OCI-LY3 (cell line): ENCODE measurements around the gene RSRP1.
"Not testable (repeated sequence)": the region's sequence is repeated elsewhere in the genome, so short reads cannot be mapped to it uniquely, and the experiment has no call there.

ENCODE experiments used
- EZH2phosphoT487 ChIP-seq: fragments of 200-600 bp; shearing (Covaris generic); IDR thresholded peaks from 2 replicates; pipeline ENCODE4 v1.6.1; 2018; ENCODE audit warnings: antibody characterized with exemption, mixed run types, low read depth
- TF ChIP-seq, protein P1 (sequence below): fragments of 200-600, 300-600 bp; sonication (generic); IDR thresholded peaks from 2 replicates; pipeline ENCODE4 v1.5.1; 2014; ENCODE audit warnings: antibody characterized with exemption, low read length, low read depth

GRCh38 chr1:25290043-25290442 is 42.8 kb upstream of the RSRP1 start:
- TF ChIP-seq, protein P1, sequence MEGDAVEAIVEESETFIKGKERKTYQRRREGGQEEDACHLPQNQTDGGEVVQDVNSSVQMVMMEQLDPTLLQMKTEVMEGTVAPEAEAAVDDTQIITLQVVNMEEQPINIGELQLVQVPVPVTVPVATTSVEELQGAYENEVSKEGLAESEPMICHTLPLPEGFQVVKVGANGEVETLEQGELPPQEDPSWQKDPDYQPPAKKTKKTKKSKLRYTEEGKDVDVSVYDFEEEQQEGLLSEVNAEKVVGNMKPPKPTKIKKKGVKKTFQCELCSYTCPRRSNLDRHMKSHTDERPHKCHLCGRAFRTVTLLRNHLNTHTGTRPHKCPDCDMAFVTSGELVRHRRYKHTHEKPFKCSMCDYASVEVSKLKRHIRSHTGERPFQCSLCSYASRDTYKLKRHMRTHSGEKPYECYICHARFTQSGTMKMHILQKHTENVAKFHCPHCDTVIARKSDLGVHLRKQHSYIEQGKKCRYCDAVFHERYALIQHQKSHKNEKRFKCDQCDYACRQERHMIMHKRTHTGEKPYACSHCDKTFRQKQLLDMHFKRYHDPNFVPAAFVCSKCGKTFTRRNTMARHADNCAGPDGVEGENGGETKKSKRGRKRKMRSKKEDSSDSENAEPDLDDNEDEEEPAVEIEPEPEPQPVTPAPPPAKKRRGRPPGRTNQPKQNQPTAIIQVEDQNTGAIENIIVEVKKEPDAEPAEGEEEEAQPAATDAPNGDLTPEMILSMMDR, result not testable (repeated sequence)
- TF ChIP-seq EZH2phosphoT487, result not testable (repeated sequence)
